Prostate gland (tissue), 2 donors: ENCODE results near the gene HRH2. TPM values are rescaled to one million over a fixed set of nuclear protein-coding genes. Genes with fewer than 3 reads are reported as not detected.

Experiments used
- DNase-seq: peaks from one replicate; pipeline ENCODE4 v3.0.0-alpha.2; 2019; ENCODE audit warnings: low spot score
- H3K27ac ChIP-seq, 2 donors: fragments of 200-600 bp; sonication (generic); 2 replicates each; pipeline ENCODE4 v1.5.1; 2017 to 2019
- H3K27me3 ChIP-seq: fragments of 200-600 bp; sonication (generic); replicated peaks from 2 replicates; pipeline ENCODE4 v1.5.1; 2019; ENCODE audit not compliant: insufficient read depth
- H3K36me3 ChIP-seq, 2 donors: fragments of 200-600 bp; sonication (generic); 1 replicate in 1 of 2; 2 replicates in 1 of 2; pipeline versions ENCODE4 v1.5.1 to v1.8.1; 2017 to 2019
- H3K4me1 ChIP-seq: fragments of 200-600 bp; sonication (generic); replicated peaks from 2 replicates; pipeline ENCODE4 v1.5.1; 2019
- H3K4me3 ChIP-seq, 2 donors: fragments of 200-600 bp; sonication (generic); 2 replicates each; pipeline ENCODE4 v1.5.1; 2017 to 2019
- H3K9me3 ChIP-seq: fragments of 200-600 bp; sonication (generic); 2 replicates; pipeline ENCODE4 v1.5.1; 2017
- CTCF ChIP-seq, 4 experiments: fragments of 200-600 bp in 2 of 4; fragments of 450-650 bp in 2 of 4; sonication (generic) in 2 of 4; IDR thresholded peaks; 1 replicate in 3 of 4; 2 replicates in 1 of 4; pipeline ENCODE4 v1.5.1; 2016 to 2019; ENCODE audit warnings: antibody characterized with exemption in 4 of 4, mild to moderate bottlenecking in 2 of 4, moderate library complexity in 2 of 4
- POLR2A ChIP-seq: fragments of 450-650 bp; IDR thresholded peaks from one replicate; pipeline ENCODE4 v1.6.1; 2016; ENCODE audit warnings: antibody characterized with exemption, mild to moderate bottlenecking
- POLR2AphosphoS5 ChIP-seq: sonication (generic); formaldehyde crosslinking; IDR thresholded peaks from one replicate; pipeline ENCODE4 v1.6.1; 2017; ENCODE audit warnings: antibody characterized with exemption
- WGBS: methylation state at CpG from one replicate; pipeline ENCODE4 v1.1.5; 2018; 5-methylcytosine and 5-hydroxymethylcytosine counted together
- intact Hi-C: fragments of 100-400 bp; cut with DNase I; formaldehyde crosslinking; loops from one replicate; pipeline ENCODE4 v1.14.2; 2022
- total RNA-seq, 2 donors: library from RNA; depleted of rRNA; stranded (reverse); fragments of >200 nt; gene quantifications; one replicate each; pipeline ENCODE4 v1.1.0, GENCODE V29; 2016

Gene HRH2
- total RNA-seq, 2 donors from 2014 or later = 0.55 to 5.3 TPM

GRCh38 chr5:175679411-175679810, 21.5 kb downstream of the HRH2 start:
- Histone ChIP-seq H3K36me3 (no peaks in the 10 kb centered on the region), H3K9me3 (no peaks in the 10 kb centered on the region), H3K4me1 (no peaks in the 10 kb centered on the region), H3K27ac (no peak overlapping the region), H3K4me3 (no peak overlapping the region), H3K27me3 (peaks cover 5% of the 10 kb centered on the region)
- TF ChIP-seq POLR2AphosphoS5 = no peak
- TF ChIP-seq POLR2A = no peak
- TF ChIP-seq CTCF (IDR thresholded peaks at IDR 0.05) = no peak
- intact Hi-C loops = no loop called here
- no peak for DNase-seq
- WGBS = 81% methylated on average over 3 of the region's 3 CpGs

DNA sequence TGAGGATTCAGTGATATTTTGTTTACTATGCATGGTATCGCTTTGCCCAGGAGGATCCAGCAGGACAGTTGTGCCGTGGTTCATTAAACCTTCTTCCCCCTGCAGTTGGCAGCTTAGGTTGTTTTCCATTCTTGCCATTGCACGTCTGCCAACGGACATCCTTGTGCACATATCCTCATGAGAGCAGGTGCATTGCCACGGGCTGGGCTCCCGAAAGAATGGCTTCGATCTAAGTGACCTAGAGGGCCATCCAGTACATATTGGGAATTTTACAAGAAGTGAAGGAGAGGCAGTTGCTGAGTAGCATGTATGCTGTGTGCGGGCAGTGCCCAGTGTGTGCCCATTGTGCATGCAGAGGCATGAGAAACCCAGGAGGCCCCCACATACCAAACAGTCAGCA, 22.1 kb downstream of the HRH2 start:
- no peaks in the 10 kb centered on the region for H3K36me3 ChIP-seq
- DNase-seq = no peak
- TF ChIP-seq CTCF (IDR thresholded peaks at IDR 0.05) (no peak), POLR2AphosphoS5 (no peak), POLR2A (no peak)
- H3K27ac ChIP-seq = no peak overlapping the region
- intact Hi-C loops = no loop called here
- 59% methylated on average over 8 of the region's 8 CpGs for WGBS
- H3K4me1 ChIP-seq = no peaks in the 10 kb centered on the region
- H3K4me3 ChIP-seq = no peak overlapping the region
- H3K27me3 ChIP-seq = peaks cover 5% of the 10 kb centered on the region
- no peaks in the 10 kb centered on the region for H3K9me3 ChIP-seq

DNA sequence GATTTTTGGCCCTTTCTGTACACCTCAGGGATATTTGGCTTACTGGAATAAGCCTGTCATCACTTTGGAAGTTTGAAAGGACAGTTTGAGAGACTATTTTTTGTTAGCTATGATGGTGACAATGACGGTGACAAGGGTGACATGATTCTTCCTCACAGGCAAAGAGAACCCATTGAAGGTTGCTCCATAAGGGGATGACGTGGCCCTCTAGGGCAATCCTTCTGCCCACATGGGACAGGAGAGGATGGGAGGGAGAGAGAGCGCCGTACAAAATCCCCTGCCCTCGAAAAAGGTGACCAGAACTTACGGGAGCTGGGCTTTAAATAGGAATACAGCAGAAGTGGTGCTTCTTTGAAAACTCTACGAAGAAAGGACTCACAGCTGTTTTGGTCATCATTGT, 22.6 kb downstream of the HRH2 start:
- intact Hi-C loops = no loop called here
- Histone ChIP-seq H3K4me3 (no peak overlapping the region), H3K4me1 (no peaks in the 10 kb centered on the region), H3K36me3 (no peaks in the 10 kb centered on the region), H3K27me3 (peaks cover 5% of the 10 kb centered on the region), H3K27ac (no peak overlapping the region), H3K9me3 (no peaks in the 10 kb centered on the region)
- no peak for TF ChIP-seq POLR2AphosphoS5
- DNase-seq = no peak
- WGBS = 86% methylated on average over 7 of the region's 7 CpGs

DNA sequence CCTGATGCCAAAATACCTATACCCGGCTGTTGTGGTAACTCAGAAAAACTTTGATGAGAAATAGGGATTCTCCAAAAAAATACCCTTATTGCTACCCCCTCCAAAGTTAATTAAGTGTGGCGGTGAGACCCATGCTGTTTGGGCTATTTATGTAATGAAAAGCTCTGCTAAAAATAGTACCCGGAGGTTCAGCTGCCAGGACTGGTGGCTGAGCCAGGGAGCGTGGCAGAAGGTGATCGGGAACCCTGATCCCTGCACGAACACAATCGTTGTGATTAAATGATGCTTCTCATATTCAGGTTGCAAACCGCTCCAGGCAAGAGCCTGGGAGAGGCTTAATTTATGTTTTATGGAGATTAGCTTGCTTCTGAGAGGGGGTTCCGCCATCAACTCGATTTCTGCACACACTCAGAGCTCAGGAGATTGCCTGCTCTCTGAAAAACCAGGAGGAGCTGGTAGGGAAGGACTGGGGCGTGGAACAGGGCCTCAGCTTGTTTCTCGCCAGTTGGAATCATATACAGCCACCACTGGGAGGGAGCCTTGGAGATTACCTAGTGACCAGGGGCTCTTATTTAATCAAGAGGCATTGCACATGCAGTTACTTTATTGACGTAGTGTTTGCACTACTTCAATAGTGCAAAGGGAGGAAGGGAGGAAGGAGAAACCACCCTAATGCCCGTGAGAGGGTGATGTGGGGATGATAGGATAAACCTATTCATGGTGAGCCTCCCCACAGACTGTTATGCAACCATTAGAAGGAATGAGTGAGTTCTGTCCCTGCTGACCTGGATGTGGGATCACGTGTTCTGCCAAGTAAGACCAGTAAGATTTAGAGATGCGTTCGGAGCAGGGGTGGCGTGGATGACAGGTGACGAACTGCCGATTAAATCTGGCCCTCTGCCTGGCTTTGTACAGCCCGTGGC, 23.4 kb downstream of the HRH2 start:
- DNase-seq = no peak
- TF ChIP-seq POLR2A (no peak), CTCF (IDR thresholded peaks at IDR 0.05) (no peak), POLR2AphosphoS5 (no peak)
- WGBS = 36% methylated on average over 21 of the region's 21 CpGs

DNA sequence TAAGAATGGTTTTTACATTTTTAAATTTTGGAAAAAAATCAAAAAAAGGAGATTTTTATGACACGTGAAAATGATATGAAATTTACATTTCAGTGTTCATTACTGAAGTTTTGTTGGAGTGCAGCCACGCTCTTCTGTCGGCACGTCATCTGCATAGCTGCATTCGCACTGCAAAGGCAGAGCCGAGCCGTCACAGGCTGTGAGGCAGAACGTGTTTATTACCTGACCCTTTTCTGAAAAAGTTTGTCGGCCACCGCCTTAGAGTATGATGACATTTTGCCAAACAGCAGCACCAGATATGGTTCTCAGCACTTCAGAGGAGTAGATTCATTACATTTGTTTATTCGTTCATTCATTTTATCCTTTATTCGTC, 24.1 kb downstream of the HRH2 start:
- Histone ChIP-seq H3K4me3 (no peak overlapping the region), H3K36me3 (no peaks in the 10 kb centered on the region), H3K27me3 (peaks cover 5% of the 10 kb centered on the region), H3K9me3 (no peaks in the 10 kb centered on the region), H3K4me1 (no peaks in the 10 kb centered on the region), H3K27ac (no peak overlapping the region)
- TF ChIP-seq POLR2AphosphoS5 (peak; percentile 4), CTCF (IDR thresholded peaks at IDR 0.05) (no peak), POLR2A (no peak)
- 42% methylated on average over 12 of the region's 12 CpGs for WGBS
- DNase-seq = no peak
- intact Hi-C loops = no loop called here

More for the DNA sequence above, 23.4 kb downstream of the HRH2 start:
- no peaks in the 10 kb centered on the region for H3K36me3 ChIP-seq
- peaks cover 5% of the 10 kb centered on the region for H3K27me3 ChIP-seq
- intact Hi-C loops = no loop called here
- no peaks in the 10 kb centered on the region for H3K9me3 ChIP-seq
- no peak overlapping the region for H3K4me3 ChIP-seq
- H3K4me1 ChIP-seq = no peaks in the 10 kb centered on the region
- H3K27ac ChIP-seq = no peak overlapping the region
